Esophagus (tissue), 2 donors: Measurements from ENCODE around the gene ESR1. TPM values are rescaled to one million over a fixed set of nuclear protein-coding genes. Genes with fewer than 3 reads are reported as not detected.
"Not testable (repeated sequence)": the region's sequence is repeated elsewhere in the genome, so short reads cannot be mapped to it uniquely, and the experiment has no call there.

Experiments used
- H3K27ac ChIP-seq, 2 donors: one replicate each; pipeline ENCODE4 v1.5.1; 2013; ENCODE audit warnings: low read depth in 2 of 2, mild to moderate bottlenecking in 2 of 2, inconsistent platforms in 1 of 2, low read length in 1 of 2, moderate library complexity in 1 of 2
- H3K27me3 ChIP-seq, 2 donors: one replicate each; pipeline ENCODE4 v1.6.1; 2013; ENCODE audit warnings: low read length in 2 of 2, control low read depth in 1 of 2, mild to moderate bottlenecking in 1 of 2; ENCODE audit not compliant: insufficient read depth in 2 of 2, control insufficient read depth in 1 of 2
- H3K36me3 ChIP-seq, 2 donors: one replicate each; pipeline ENCODE4 v1.6.1; 2013; ENCODE audit warnings: low read length in 1 of 2; ENCODE audit not compliant: control insufficient read depth in 2 of 2, insufficient read depth in 2 of 2
- H3K4me1 ChIP-seq, 2 donors: one replicate each; pipeline ENCODE4 v1.6.1; 2013; ENCODE audit warnings: low read length in 1 of 2; ENCODE audit not compliant: control insufficient read depth in 2 of 2, insufficient read depth in 2 of 2
- H3K4me3 ChIP-seq, 2 donors: one replicate each; pipeline ENCODE4 v1.5.1; 2013; ENCODE audit warnings: low read length in 2 of 2, mild to moderate bottlenecking in 2 of 2, low read depth in 1 of 2, moderate library complexity in 1 of 2
- H3K9me3 ChIP-seq, 2 donors: one replicate each; pipeline ENCODE4 v1.6.1; 2013; ENCODE audit warnings: mild to moderate bottlenecking in 2 of 2, low read depth in 1 of 2, low read length in 1 of 2, moderate library complexity in 1 of 2; ENCODE audit not compliant: control insufficient read depth in 2 of 2, insufficient read depth in 1 of 2
- WGBS, 2 donors: extraction: QIAGEN DNeasy Blood & Tissue Kit; methylation state at CpG; one replicate each; pipeline ENCODE4 v1.1.7; 2013; 5-methylcytosine and 5-hydroxymethylcytosine counted together
- polyA plus RNA-seq, 2 donors: library from polyadenylated mRNA; stranded (reverse); fragments of 200-250 nt; gene quantifications; one replicate each; pipeline ENCODE4 v1.2.3, GENCODE V29; 2013
- donor health status: healthy with polysubstance abuse.
- donor health status: Bipolar disorder and iron deficiency.

The ESR1 gene
- polyA plus RNA-seq, 2 donors, result 0.05 to 0.14 TPM

DNA sequence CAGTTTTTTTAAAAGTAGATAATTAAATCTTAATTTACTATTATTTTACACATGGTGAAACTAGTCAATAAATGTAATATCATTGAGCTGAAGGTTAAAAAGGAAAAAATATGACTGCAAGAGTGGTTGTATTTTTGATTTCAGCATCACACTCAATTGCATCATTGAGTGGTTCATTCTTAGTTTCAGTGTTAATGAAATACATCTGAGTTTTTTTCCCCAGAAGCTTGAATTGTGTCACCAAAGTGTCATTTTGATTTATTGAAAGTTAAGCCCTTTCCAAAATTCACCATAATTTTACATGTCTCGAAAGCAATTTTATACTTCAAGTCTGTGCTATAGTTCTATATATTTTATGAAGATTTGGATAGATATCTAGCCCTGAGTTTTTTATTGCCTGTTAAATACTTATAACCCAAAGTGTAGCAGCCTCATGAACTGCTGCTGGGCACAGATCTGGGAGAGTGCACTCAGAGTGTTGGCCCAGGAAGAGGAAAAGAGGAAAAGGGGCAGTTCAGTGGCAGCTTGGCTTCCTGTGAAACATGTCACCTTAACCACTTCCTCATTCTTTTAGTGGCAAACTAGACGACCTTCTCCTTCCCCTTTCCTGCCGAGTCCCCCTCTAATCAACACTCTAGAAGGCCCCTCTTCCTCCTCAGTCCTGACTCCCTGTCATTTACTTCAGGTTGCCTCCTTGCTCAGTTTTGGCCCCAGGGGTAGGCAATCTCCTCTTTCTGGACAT, 140.7 kb downstream of the ESR1 start:
- no peaks in the 10 kb centered on the region for H3K36me3 ChIP-seq
- no peaks in the 10 kb centered on the region for H3K27me3 ChIP-seq
- H3K4me3 ChIP-seq, result no peak overlapping the region
- H3K9me3 ChIP-seq, result no peaks in the 10 kb centered on the region
- no peaks in the 10 kb centered on the region for H3K4me1 ChIP-seq
- no peak overlapping the region for H3K27ac ChIP-seq
- WGBS, 2 donors, result 34 to 43% methylated on average over 3 of the region's 3 CpGs

- no peaks in the 10 kb centered on the region for H3K27me3 ChIP-seq
- WGBS, 2 donors, result 69 to 77% methylated on average over 2 of the region's 2 CpGs
- H3K9me3 ChIP-seq, result no peaks in the 10 kb centered on the region
- no peaks in the 10 kb centered on the region for H3K36me3 ChIP-seq
- H3K4me3 ChIP-seq, result no peak overlapping the region
- no peak overlapping the region for H3K27ac ChIP-seq
- H3K4me1 ChIP-seq, result no peaks in the 10 kb centered on the region
Measured at GRCh38 chr6:151958332-151958731, 150.8 kb downstream of the ESR1 start.

DNA sequence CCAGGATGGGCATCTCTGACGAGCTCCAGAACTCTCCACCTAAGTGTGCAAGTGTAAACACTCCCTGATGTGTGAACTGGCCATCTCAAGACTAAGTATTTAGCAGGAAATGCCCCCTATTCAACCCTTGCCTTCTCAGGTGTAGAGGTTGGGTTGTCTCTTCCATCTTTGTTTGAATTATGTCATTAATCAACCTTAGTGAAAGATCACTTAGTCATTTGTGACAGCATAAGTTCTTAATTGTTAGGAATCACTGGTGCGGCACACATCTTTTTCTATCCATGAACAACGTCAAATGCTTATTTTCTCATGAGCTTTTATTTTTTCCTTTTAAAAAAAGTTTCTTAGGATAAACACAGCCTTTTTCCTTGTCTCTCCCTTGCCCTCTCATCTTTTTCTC, 151.6 kb downstream of the ESR1 start:
- no peak overlapping the region for H3K27ac ChIP-seq
- 52 to 54% methylated on average over 3 of the region's 3 CpGs for WGBS, 2 donors
- H3K36me3 ChIP-seq, result no peaks in the 10 kb centered on the region
- H3K4me3 ChIP-seq, result no peak overlapping the region
- H3K4me1 ChIP-seq, result no peaks in the 10 kb centered on the region
- no peaks in the 10 kb centered on the region for H3K27me3 ChIP-seq
- no peaks in the 10 kb centered on the region for H3K9me3 ChIP-seq

GRCh38 chr6:151961809-151962208, 154.3 kb downstream of the ESR1 start:
- Histone ChIP-seq H3K4me1 (no peaks in the 10 kb centered on the region), H3K27ac (no peak overlapping the region), H3K4me3 (no peak overlapping the region), H3K27me3 (no peaks in the 10 kb centered on the region), H3K36me3 (no peaks in the 10 kb centered on the region), H3K9me3 (no peaks in the 10 kb centered on the region)
- whole genome bisulfite sequencing, 2 donors, result 56 to 86% methylated on average over 5 of the region's 5 CpGs

GRCh38 chr6:151962246-151962846, 154.9 kb downstream of the ESR1 start:
- Histone ChIP-seq H3K27me3 (no peaks in the 10 kb centered on the region), H3K27ac (no peak overlapping the region), H3K4me3 (no peak overlapping the region), H3K9me3 (no peaks in the 10 kb centered on the region), H3K36me3 (no peaks in the 10 kb centered on the region), H3K4me1 (no peaks in the 10 kb centered on the region)
- WGBS, 2 donors, result 59 to 64% methylated on average over 5 of the region's 5 CpGs

DNA sequence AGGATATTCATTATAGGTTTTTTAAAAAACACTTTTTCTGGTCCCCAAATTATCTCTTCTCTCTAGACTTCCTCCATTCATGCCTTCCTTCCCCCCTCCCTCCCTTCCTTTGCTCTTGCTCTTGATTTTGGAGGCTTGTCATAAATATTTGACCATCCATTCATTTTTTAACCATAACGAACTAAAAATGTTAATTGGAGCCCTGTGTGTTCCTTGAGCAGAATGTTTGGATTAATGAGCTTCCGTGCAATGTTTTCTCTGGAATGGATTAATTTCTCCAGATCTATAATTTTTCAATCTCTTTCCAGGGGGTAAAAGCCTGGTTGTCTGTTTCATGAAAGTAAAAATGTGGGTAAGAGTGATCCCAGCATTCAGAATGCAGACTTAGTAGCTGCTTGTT, 155.5 kb downstream of the ESR1 start:
- H3K36me3 ChIP-seq, result no peaks in the 10 kb centered on the region
- H3K4me3 ChIP-seq, result no peak overlapping the region
- no peak overlapping the region for H3K27ac ChIP-seq
- no peaks in the 10 kb centered on the region for H3K4me1 ChIP-seq
- 55 to 63% methylated on average over 2 of the region's 2 CpGs for WGBS, 2 donors
- no peaks in the 10 kb centered on the region for H3K9me3 ChIP-seq
- no peaks in the 10 kb centered on the region for H3K27me3 ChIP-seq

- H3K9me3 ChIP-seq, H3K27me3 ChIP-seq, H3K4me3 ChIP-seq, H3K36me3 ChIP-seq, H3K27ac ChIP-seq, H3K4me1 ChIP-seq: not testable (repeated sequence)
- 93 to 96% methylated on average over 4 of the region's 4 CpGs for WGBS, 2 donors
Measured at GRCh38 chr6:151964412-151964811, 156.9 kb downstream of the ESR1 start.

- H3K36me3 ChIP-seq, result no peaks in the 10 kb centered on the region
- no peaks in the 10 kb centered on the region for H3K9me3 ChIP-seq
- no peak overlapping the region for H3K4me3 ChIP-seq
- no peaks in the 10 kb centered on the region for H3K4me1 ChIP-seq
- 79 to 92% methylated on average over 4 of the region's 4 CpGs for WGBS, 2 donors
- H3K27ac ChIP-seq, result no peak overlapping the region
- no peaks in the 10 kb centered on the region for H3K27me3 ChIP-seq
Measured at GRCh38 chr6:151974061-151974617, 166.7 kb downstream of the ESR1 start.

DNA sequence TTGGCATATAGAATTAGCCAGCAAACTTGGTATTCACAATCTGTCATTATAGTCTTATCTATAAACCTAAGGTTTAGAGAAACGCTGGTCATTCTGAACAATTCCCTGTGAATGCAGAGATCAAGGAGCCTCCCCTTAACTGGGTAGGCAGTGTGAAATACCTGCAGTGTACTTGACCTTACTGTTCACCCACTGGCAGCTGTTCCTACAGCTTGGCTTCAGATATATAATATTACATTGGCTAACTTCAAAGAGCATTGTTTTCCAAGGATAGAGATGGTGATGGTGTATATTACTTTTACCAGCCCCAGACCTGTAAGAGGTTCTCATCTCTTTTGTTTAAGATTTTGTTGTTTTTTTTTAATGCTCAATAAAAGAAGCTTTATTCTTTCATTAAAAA, 168.3 kb downstream of the ESR1 start:
- Histone ChIP-seq H3K27ac (no peak overlapping the region), H3K4me3 (no peak overlapping the region), H3K36me3 (no peaks in the 10 kb centered on the region), H3K4me1 (no peaks in the 10 kb centered on the region), H3K27me3 (no peaks in the 10 kb centered on the region), H3K9me3 (no peaks in the 10 kb centered on the region)
- 73 to 79% methylated on average over 1 of the region's 1 CpG for WGBS, 2 donors

DNA sequence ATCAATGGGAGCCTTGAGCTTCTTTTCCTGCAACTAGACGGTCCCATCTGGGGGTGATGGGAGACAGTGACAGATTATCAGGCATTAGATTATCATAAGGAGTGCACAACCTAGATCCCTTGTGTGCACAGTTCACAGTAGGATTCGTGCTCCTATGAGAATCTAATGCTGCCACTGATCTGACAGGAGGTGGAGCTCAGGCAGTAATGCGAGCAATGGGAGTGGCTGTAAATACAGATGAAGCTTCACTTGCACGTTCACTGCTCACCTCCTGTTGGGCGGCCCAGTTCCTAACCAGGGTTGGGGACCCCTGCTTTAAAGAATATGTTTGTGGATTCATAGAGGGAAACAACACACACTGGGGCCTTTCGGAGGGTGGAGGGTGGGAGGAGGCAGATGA, 180.7 kb downstream of the ESR1 start:
- H3K27ac ChIP-seq, H3K9me3 ChIP-seq, H3K36me3 ChIP-seq, H3K27me3 ChIP-seq, H3K4me3 ChIP-seq, H3K4me1 ChIP-seq: not testable (repeated sequence)
- WGBS, 2 donors, result 35 to 39% methylated on average over 6 of the region's 6 CpGs
